ENCODE measurements around the gene SMPD3.

- TF ChIP-seq POLR2A (IDR thresholded peaks at IDR 0.05; ENCODE audit: low read length) (no peak), GATA1 (IDR thresholded peaks at IDR 0.05; ENCODE audit: low read depth, low read length) (no peak)
Measured at GRCh38 chr16:68373528-68374245, 74.6 kb downstream of the SMPD3 start.

Data from erythroblast (primary cell).